SK-N-MC (cell line): ENCODE measurements around the gene KAT5.

ENCODE experiments used
- EZH2 ChIP-seq: fragments of 200-600 bp; sonication (generic); IDR thresholded peaks from one replicate; pipeline ENCODE4 v1.6.1; 2017; ENCODE audit warnings: antibody characterized with exemption
- POLR2AphosphoS5 ChIP-seq: IDR thresholded peaks from 2 replicates; pipeline ENCODE4 v1.6.1; 2012; ENCODE audit warnings: mild to moderate bottlenecking, low read depth, low read length, borderline replicate concordance

DNA sequence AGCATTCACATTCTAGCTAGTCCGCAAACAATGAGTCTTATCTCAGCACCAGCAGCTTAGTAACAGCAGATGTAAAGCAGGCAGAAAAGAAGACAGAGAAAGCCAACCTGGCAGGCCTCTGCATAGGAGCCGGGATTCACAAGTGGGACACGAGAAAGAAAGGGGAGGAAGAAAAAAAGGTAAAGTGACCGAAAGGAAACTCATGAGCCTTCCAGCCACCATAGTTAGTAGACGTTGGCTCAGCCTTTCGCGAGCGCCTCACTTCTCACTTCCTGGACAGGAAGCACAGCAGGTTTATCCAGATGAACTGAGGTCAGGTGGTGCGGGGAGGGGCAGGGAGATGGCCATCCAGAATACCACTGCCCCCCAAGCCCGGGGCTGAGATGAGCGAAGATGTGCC is 19.7 kb upstream of the KAT5 start:
- TF ChIP-seq POLR2AphosphoS5 (no peak), EZH2 (no peak)
